Esophagus squamous epithelium (tissue), 5 donors: ENCODE measurements around the gene GINS2. TPM values are rescaled to one million over a fixed set of nuclear protein-coding genes. Genes with fewer than 3 reads are reported as not detected.

ENCODE experiments used
- DNase-seq: peaks from one replicate; lab custom pipeline; 2025; lab: John Stamatoyannopoulos, UW
- H3K27ac ChIP-seq, 4 donors: fragments of 200-600 bp; sonication (generic); one replicate each; pipeline ENCODE4 v1.5.1; 2016 to 2019; ENCODE audit warnings: mild to moderate bottlenecking in 1 of 4
- H3K27me3 ChIP-seq, 4 donors: fragments of 200-600 bp; sonication (generic); 1 replicate in 3 of 4; 2 replicates in 1 of 4; pipeline versions ENCODE4 v1.5.1 to v1.6.0; 2017 to 2021; ENCODE audit warnings: antibody characterized with exemption in 1 of 4
- H3K36me3 ChIP-seq, 3 donors: fragments of 200-600 bp; sonication (generic); one replicate each; pipeline ENCODE4 v1.5.1; 2016 to 2019
- H3K4me1 ChIP-seq, 3 donors: fragments of 200-600 bp; sonication (generic); one replicate each; pipeline ENCODE4 v1.5.1; 2017 to 2019
- H3K4me3 ChIP-seq, 4 donors: fragments of 200-600 bp; sonication (generic); 1 replicate in 3 of 4; 2 replicates in 1 of 4; pipeline ENCODE4 v1.5.1; 2016 to 2019; ENCODE audit warnings: mild to moderate bottlenecking in 2 of 4, moderate library complexity in 1 of 4
- H3K9me3 ChIP-seq, 3 donors: fragments of 200-600 bp; sonication (generic); one replicate each; pipeline ENCODE4 v1.5.1; 2016 to 2019
- CTCF ChIP-seq, 6 experiments: fragments of 450-650 bp in 4 of 6; fragments of 200-600 bp in 2 of 6; sonication (generic) in 2 of 6; IDR thresholded peaks; one replicate each; pipeline ENCODE4 v1.5.1; 2016 to 2019; ENCODE audit warnings: antibody characterized with exemption in 6 of 6, mild to moderate bottlenecking in 4 of 6, moderate library complexity in 4 of 6
- POLR2A ChIP-seq, 4 donors: fragments of 450-650 bp; IDR thresholded peaks; one replicate each; pipeline ENCODE4 v1.6.1; 2017; ENCODE audit warnings: antibody characterized with exemption in 4 of 4, mild to moderate bottlenecking in 4 of 4, moderate library complexity in 3 of 4
- WGBS, 2 donors: methylation state at CpG; one replicate each; pipeline ENCODE4 v1.1.5; 2018; 5-methylcytosine and 5-hydroxymethylcytosine counted together
- intact Hi-C: fragments of 100-400 bp; cut with DNase I; formaldehyde crosslinking; loops from one replicate; pipeline ENCODE4 v1.15.0; 2022
- total RNA-seq, 4 donors: library from RNA; depleted of rRNA; stranded (reverse); fragments of >200 nt; gene quantifications; one replicate each; pipeline ENCODE4 v1.1.0, GENCODE V29; 2016
- donor health status: DM: yes; HTN: yes; CAD: no.

GINS2 gene
- total RNA-seq, 4 donors from 2014 or later, result 2.5 to 12.6 (median 6.7) TPM

GRCh38 chr16:85657267-85657650 is 31.5 kb downstream of the GINS2 start:
- intact Hi-C loops, result no loop called here
- Histone ChIP-seq H3K27me3 (no peaks in the 10 kb centered on the region), H3K27ac (no peak overlapping the region), H3K4me1 (peaks cover 8 to 31% (median 12%) of the 10 kb centered on the region in 3 donors), H3K9me3 (no peaks in the 10 kb centered on the region), H3K4me3 (no peak overlapping the region), H3K36me3 (peaks cover 40 to 86% (median 56%) of the 10 kb centered on the region in 3 donors)
- no peak for DNase-seq
- WGBS, 2 donors, result 90 to 98% methylated on average over 7 to 13 of the region's 21 CpGs
- TF ChIP-seq POLR2A (IDR thresholded peaks at IDR 0.05), result no peak
- no peak for TF ChIP-seq CTCF (IDR thresholded peaks at IDR 0.05)

GRCh38 chr16:85656351-85657266 is 32.1 kb downstream of the GINS2 start:
- no peak for DNase-seq
- H3K36me3 ChIP-seq, result peaks cover 35 to 84% (median 54%) of the 10 kb centered on the region in 3 donors
- H3K4me1 ChIP-seq, result peaks cover 8 to 38% (median 19%) of the 10 kb centered on the region in 3 donors
- intact Hi-C loops, result no loop called here
- WGBS, 2 donors, result 85 to 93% methylated on average over 14 to 40 of the region's 59 CpGs
- H3K9me3 ChIP-seq, result no peaks in the 10 kb centered on the region
- H3K27me3 ChIP-seq, result no peaks in the 10 kb centered on the region
- no peak overlapping the region for H3K4me3 ChIP-seq
- TF ChIP-seq POLR2A (IDR thresholded peaks at IDR 0.05), result no peak
- no peak for TF ChIP-seq CTCF (IDR thresholded peaks at IDR 0.05)
- no peak overlapping the region for H3K27ac ChIP-seq

- no peaks in the 10 kb centered on the region for H3K27me3 ChIP-seq
- WGBS, 2 donors, result 94 to 98% methylated on average over 10 to 13 of the region's 35 CpGs
- no peak overlapping the region for H3K4me3 ChIP-seq
- peaks cover 8 to 49% (median 24%) of the 10 kb centered on the region in 3 donors for H3K4me1 ChIP-seq
- peaks cover 30 to 82% (median 48%) of the 10 kb centered on the region in 3 donors for H3K36me3 ChIP-seq
- TF ChIP-seq POLR2A (IDR thresholded peaks at IDR 0.05) (no peak), CTCF (IDR thresholded peaks at IDR 0.05) (no peak)
- H3K27ac ChIP-seq, result no peak overlapping the region
- intact Hi-C loops, result no loop called here
- H3K9me3 ChIP-seq, result no peaks in the 10 kb centered on the region
- DNase-seq, result no peak
Observed at GRCh38 chr16:85655216-85656129, 33.3 kb downstream of the GINS2 start.

- 95% methylated on average over 12 of the region's 41 CpGs; no CpG with 5 or more reads in 1 of the 2 donors for WGBS, 2 donors
- peaks cover 30 to 82% (median 51%) of the 10 kb centered on the region in 3 donors for H3K36me3 ChIP-seq
- no peak overlapping the region for H3K4me3 ChIP-seq
- DNase-seq, result no peak
- no peaks in the 10 kb centered on the region for H3K9me3 ChIP-seq
- H3K27me3 ChIP-seq, result no peaks in the 10 kb centered on the region
- H3K27ac ChIP-seq, result no peak overlapping the region
- intact Hi-C loops, result no loop called here
- peaks cover 4 to 45% (median 20%) of the 10 kb centered on the region in 3 donors for H3K4me1 ChIP-seq
- no peak for TF ChIP-seq CTCF (IDR thresholded peaks at IDR 0.05)
- TF ChIP-seq POLR2A (IDR thresholded peaks at IDR 0.05), result no peak
Observed at GRCh38 chr16:85654251-85655095, 34.3 kb downstream of the GINS2 start.
